Heart left ventricle (tissue), 16 donors: ENCODE results near the gene TLX2. TPM values are rescaled to one million over a fixed set of nuclear protein-coding genes. Genes with fewer than 3 reads are reported as not detected.

ENCODE experiments used
- ATAC-seq, 4 donors: fragments of 200-7000 bp; cut with Tn5 transposase; one replicate each; pipeline ENCODE4 v1.9.1; 2020 to 2022; ENCODE audit warnings: moderate library complexity in 4 of 4, mild to moderate bottlenecking in 3 of 4, moderate number of reproducible peaks in 1 of 4
- DNase-seq, 5 donors: peaks; one replicate each; pipeline ENCODE4 v3.0.0-alpha.2; 2020
- H3K27ac ChIP-seq, 12 donors: fragments of 200-600 bp; sonication (generic) in 4 of 12; one replicate each; pipeline versions ENCODE4 v1.5.0 to v1.8.0; 2016 to 2022; ENCODE audit warnings: mild to moderate bottlenecking in 2 of 12
- H3K27me3 ChIP-seq, 9 donors: fragments of 200-600 bp; sonication (generic) in 2 of 9; one replicate each; pipeline versions ENCODE4 v1.5.1 to v1.8.0; 2016 to 2022; ENCODE audit warnings: mild to moderate bottlenecking in 3 of 9
- H3K36me3 ChIP-seq, 9 donors: fragments of 200-600 bp; sonication (generic) in 2 of 9; one replicate each; pipeline versions ENCODE4 v1.5.0 to v1.8.0; 2018 to 2022; ENCODE audit warnings: mild to moderate bottlenecking in 2 of 9
- H3K4me1 ChIP-seq, 12 donors: fragments of 200-600 bp; sonication (generic) in 4 of 12; one replicate each; pipeline versions ENCODE4 v1.5.0 to v1.8.0; 2016 to 2022; ENCODE audit warnings: mild to moderate bottlenecking in 3 of 12
- H3K4me3 ChIP-seq, 12 donors: fragments of 200-600 bp; sonication (generic) in 4 of 12; one replicate each; pipeline versions ENCODE4 v1.5.0 to v1.8.0; 2017 to 2022; ENCODE audit warnings: mild to moderate bottlenecking in 9 of 12, moderate library complexity in 4 of 12
- H3K9me3 ChIP-seq, 12 donors: fragments of 200-600 bp; sonication (generic) in 4 of 12; one replicate each; pipeline versions ENCODE4 v1.5.0 to v1.8.0; 2016 to 2022; ENCODE audit warnings: mild to moderate bottlenecking in 1 of 12
- CTCF ChIP-seq, 12 donors: fragments of 200-600 bp; sonication (generic) in 4 of 12; IDR thresholded peaks; one replicate each; pipeline versions ENCODE4 v1.5.0 to v1.8.0; 2018 to 2022; ENCODE audit warnings: antibody characterized with exemption in 12 of 12, mild to moderate bottlenecking in 5 of 12
- POLR2A ChIP-seq, 2 donors: fragments of 450-650 bp; IDR thresholded peaks; one replicate each; pipeline ENCODE4 v1.6.1; 2017; ENCODE audit warnings: antibody characterized with exemption in 2 of 2, mild to moderate bottlenecking in 2 of 2, moderate library complexity in 2 of 2
- WGBS, 4 donors: extraction: QIAGEN DNeasy Blood & Tissue Kit in 2 of 4; methylation state at CpG; one replicate each; pipeline versions ENCODE4 v1.1.5 to v1.1.7; 2013 to 2018; 5-methylcytosine and 5-hydroxymethylcytosine counted together
- intact Hi-C, 10 donors: fragments of 100-400 bp; cut with DNase I; formaldehyde crosslinking; loops; one replicate each; pipeline versions ENCODE4 v1.11.1 to v1.14.2; 2022
- polyA plus RNA-seq, 2 donors: library from polyadenylated mRNA; stranded (reverse); fragments of 200-250 nt; gene quantifications; one replicate each; pipeline ENCODE4 v1.2.3, GENCODE V29; 2013
- total RNA-seq, 9 donors: library from RNA; depleted of rRNA in 2 of 9; stranded (reverse); fragments of >200 nt in 2 of 9; fragmentation: NEBNext Ultra II Directional in 3 of 9; extraction: Animal tissue kit (Norgen Biotek cat#: 25700) in 3 of 9; gene quantifications; one replicate each; pipeline versions ENCODE4 v1.1.0 to v1.2.4, GENCODE V29; 2016 to 2023
- donor health status: ischemic (EF 13 %, LVEDD 7.1; RV severe dilation, severe dysfunction).
- donor health status: healthy with polysubstance abuse.
- donor health status: DM: no; HTN: yes; CAD: no.
- donor health status: DM: no; HTN: no; CAD: no.
- donor health status: ischemic (EF 25% LVEDD 6.9; RV normal size, moderate dysfunction).
- donor health status: ischemic (EF 25% LVEDD 5.7; RV mildly dilated, moderate dysfunction).
- donor health status: healthy.
- donor health status: DM: yes; HTN: yes; CAD: no.
- donor health status: ischemic (EF 35%, LVEDD 5.7; RV mildly dilated, moderate dysfunction).
- donor health status: nonischemic (EF 11% LVEDD 7.7; RV severe dilation, severe dysfunction).
- donor health status: DM: yes; HTN: yes; CAD: no.
- donor health status: PGD.
- donor health status: ischemic (EF 29% LVEDD 5.4; RV normal size, mild dysfunction).
- donor health status: nonischemic (EF 23%, LVEDD 6.1; RV moderate dilation, normal function).

The TLX2 gene
- total and polyA plus RNA-seq, 11 donors: not detected

- no peak overlapping the region for H3K4me3 ChIP-seq
- intact Hi-C loops: no loop called here
- H3K4me1 ChIP-seq: peaks cover 5 to 14% (median 11%) of the 10 kb centered on the region in 12 donors
- DNase-seq (no peak), ATAC-seq (no peak)
- no peaks in the 10 kb centered on the region for H3K9me3 ChIP-seq
- peaks cover 0 to 58% (median 46%) of the 10 kb centered on the region in 9 donors for H3K36me3 ChIP-seq
- H3K27me3 ChIP-seq: peaks cover 6 to 19% (median 13%) of the 10 kb centered on the region in 9 donors
- no peak for TF ChIP-seq POLR2A (IDR thresholded peaks at IDR 0.05)
- TF ChIP-seq CTCF (IDR thresholded peaks at IDR 0.05): no peak
- H3K27ac ChIP-seq: no peak overlapping the region
- WGBS, 4 donors: 88 to 95% (median 91%) methylated on average over 3 of the region's 3 CpGs
These were observed 20.7 kb upstream of the TLX2 start for GRCh38 chr2:74493546-74493945.

GRCh38 chr2:74495440-74495839, 18.8 kb upstream of the TLX2 start:
- no peak overlapping the region for H3K27ac ChIP-seq
- H3K36me3 ChIP-seq: peaks cover 0 to 41% (median 40%) of the 10 kb centered on the region in 9 donors
- H3K4me3 ChIP-seq: no peak overlapping the region
- ATAC-seq (no peak), DNase-seq (no peak)
- H3K4me1 ChIP-seq: peaks cover 5 to 31% (median 26%) of the 10 kb centered on the region in 12 donors
- H3K27me3 ChIP-seq: peaks cover 21 to 38% (median 32%) of the 10 kb centered on the region in 9 donors
- no peaks in the 10 kb centered on the region for H3K9me3 ChIP-seq
- no peak for TF ChIP-seq POLR2A (IDR thresholded peaks at IDR 0.05)
- no peak for TF ChIP-seq CTCF (IDR thresholded peaks at IDR 0.05)
- 83 to 94% (median 86%) methylated on average over 1 of the region's 1 CpG for WGBS, 4 donors
- intact Hi-C loops: no loop called here

GRCh38 chr2:74496997-74497776, 17.1 kb upstream of the TLX2 start:
- Histone ChIP-seq H3K27ac (no peak overlapping the region), H3K27me3 (peaks cover 21 to 55% (median 35%) of the 10 kb centered on the region in 9 donors), H3K4me3 (peak overlapping the region in 8 of 12 donors; percentile 11 to 61 (median 36)), H3K4me1 (peaks cover 5 to 35% (median 28%) of the 10 kb centered on the region in 12 donors), H3K9me3 (no peaks in the 10 kb centered on the region), H3K36me3 (peaks cover 0 to 24% (median 23%) of the 10 kb centered on the region in 9 donors)
- DNase-seq (no peak), ATAC-seq (no peak)
- intact Hi-C loops: no loop called here
- TF ChIP-seq CTCF (IDR thresholded peaks at IDR 0.05): no peak
- no peak for TF ChIP-seq POLR2A (IDR thresholded peaks at IDR 0.05)
- 42 to 52% (median 42%) methylated on average over 17 to 19 of the region's 19 CpGs for WGBS, 4 donors

- Histone ChIP-seq H3K27ac (no peak overlapping the region), H3K9me3 (no peaks in the 10 kb centered on the region), H3K4me1 (peaks cover 5 to 38% (median 32%) of the 10 kb centered on the region in 12 donors), H3K27me3 (peaks cover 21 to 63% (median 35%) of the 10 kb centered on the region in 9 donors), H3K4me3 (peak overlapping the region; percentile 9 to 61 (median 25)), H3K36me3 (peaks cover 0 to 16% (median 15%) of the 10 kb centered on the region in 9 donors)
- TF ChIP-seq POLR2A (IDR thresholded peaks at IDR 0.05): no peak
- TF ChIP-seq CTCF (IDR thresholded peaks at IDR 0.05): no peak
- intact Hi-C loops: no loop called here
- DNase-seq: peak in 2 of 5 donors; percentile 30 to 67
- WGBS, 4 donors: 2 to 6% (median 2%) methylated on average over 24 to 61 of the region's 61 CpGs
- peak in 1 of 4 donors; percentile 4 for ATAC-seq
These were observed 16.3 kb upstream of the TLX2 start for GRCh38 chr2:74497777-74498499.
